Stimulated activated CD8-positive, alpha-beta memory T cell treated with anti-CD3 and anti-CD28 coated beads, Interleukin-7, amount 100 ng/mL, for 24 hours (primary cell): ENCODE results near the gene FAM90A1.
"Not testable (repeated sequence)": the region's sequence is repeated elsewhere in the genome, so short reads cannot be mapped to it uniquely, and the experiment has no call there.

Source experiments
- DNase-seq: peaks from one replicate; pipeline ENCODE4 v3.0.0-alpha.2; 2020; ENCODE audit warnings: low read depth

The FAM90A1 gene

GRCh38 chr12:8226992-8227731, at the start of gene FAM90A1:
Gene FAM90A1, minus strand, starts transcription at chr12:8227618. Its CDS starts 2,786 bp downstream, at chr12:8224832.
- not testable (repeated sequence) for DNase-seq

DNA sequence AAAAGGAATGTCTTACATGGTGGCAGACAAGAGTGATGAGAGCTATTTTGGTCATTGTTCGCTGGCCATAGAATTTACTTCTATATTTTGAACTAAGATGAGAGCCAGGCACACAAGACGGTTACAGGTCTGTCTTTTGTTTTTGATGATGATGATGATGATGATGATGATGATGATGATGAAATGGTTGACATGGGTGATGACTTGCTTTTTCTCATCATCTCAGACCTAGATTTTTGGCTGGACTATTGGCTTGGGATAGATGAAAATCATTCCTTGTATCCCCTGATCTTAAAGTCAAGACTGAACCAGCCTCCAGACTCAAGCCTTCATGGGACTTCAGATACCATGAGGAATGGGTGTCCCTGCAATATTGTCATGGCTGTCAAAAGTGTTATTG, 49.0 kb upstream of the FAM90A1 start:
- DNase-seq, result not testable (repeated sequence)

DNA sequence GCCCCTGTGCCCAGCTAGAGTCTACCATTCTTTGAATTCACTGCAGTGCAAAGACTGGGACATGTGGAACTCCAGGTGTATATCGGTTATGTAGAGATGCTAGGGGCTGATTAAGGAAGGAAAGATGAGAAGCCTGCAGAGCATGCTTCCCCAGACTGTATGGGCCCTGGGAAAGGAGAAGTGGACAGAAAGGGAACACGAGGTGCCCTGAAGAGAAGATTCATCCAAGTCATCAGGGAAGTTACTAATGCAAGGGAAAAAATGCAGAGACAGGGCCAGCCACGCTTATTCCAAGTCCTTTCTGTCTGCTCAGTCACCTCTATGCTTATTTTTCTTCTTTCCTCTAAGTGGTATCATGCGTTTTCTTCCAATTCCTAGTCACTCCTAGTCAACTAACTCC, 39.3 kb upstream of the FAM90A1 start:
- DNase-seq, result not testable (repeated sequence)

GRCh38 chr12:8264236-8264635, 36.8 kb upstream of the FAM90A1 start:
- DNase-seq, result not testable (repeated sequence)

DNA sequence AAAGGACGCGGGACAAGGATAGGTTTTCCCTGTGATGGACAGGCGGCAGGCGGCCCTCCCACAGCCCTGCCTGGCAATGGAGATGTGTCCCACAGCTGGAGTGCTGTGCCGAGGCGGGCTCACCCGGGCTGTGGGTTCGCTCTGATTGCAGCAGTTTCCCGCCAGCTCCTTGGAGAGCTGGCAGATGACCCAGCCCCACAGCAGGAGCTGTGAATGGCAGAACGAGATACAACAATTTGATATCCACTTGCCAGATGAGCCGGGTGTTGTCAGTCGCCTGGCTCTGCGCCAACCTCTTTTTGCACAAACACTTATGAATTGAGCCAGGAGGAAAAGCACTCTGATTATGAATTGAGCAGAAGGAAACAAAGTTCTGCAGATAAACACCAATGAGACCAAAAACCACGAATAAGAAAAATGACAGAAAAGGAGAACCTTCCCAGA, 33.7 kb upstream of the FAM90A1 start:
- DNase-seq, result not testable (repeated sequence)

DNA sequence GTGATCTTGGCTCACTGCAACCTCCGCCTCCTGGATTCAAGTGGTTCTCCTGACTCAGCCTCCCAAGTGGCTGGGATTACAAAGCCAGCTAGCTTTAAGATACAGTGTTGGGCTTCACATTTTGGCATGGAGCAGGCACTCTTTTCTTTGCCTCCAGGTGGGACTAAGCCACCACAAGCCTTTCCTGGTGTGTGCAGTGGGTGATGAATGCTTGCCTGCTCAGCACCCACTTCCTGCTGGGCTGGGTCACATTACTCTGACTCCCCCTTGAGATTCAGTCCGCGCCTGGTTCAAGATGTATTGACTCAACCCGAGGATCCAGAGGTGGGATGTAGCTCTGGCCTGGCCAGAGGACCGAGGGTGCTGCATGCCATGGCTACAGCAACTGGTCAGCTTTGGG, 28.9 kb upstream of the FAM90A1 start:
- not testable (repeated sequence) for DNase-seq

GRCh38 chr12:8254705-8255104, 27.3 kb upstream of the FAM90A1 start:
- not testable (repeated sequence) for DNase-seq

GRCh38 chr12:8252056-8252818, 24.8 kb upstream of the FAM90A1 start:
- DNase-seq, result not testable (repeated sequence)

DNA sequence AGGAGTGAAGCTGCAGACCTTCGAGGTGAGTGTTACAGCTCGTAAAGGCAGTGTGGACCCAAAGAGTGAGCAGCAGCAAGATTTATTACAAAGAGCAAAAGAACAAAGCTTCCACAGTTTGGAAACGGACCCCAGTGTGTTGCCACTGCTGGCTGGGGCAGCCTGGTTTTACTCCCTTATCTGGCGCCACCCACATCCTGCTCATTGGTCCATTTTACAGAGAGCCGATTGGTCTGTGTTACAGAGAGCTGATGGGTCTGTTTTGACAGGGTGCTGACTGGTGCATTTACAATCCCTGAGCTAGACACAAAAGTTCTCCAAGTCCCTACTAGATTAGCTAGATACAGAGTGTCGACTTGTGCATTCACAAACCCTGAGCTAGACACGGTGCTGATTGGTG, 24.2 kb upstream of the FAM90A1 start:
- DNase-seq, result not testable (repeated sequence)

GRCh38 chr12:8246941-8247535, 19.6 kb upstream of the FAM90A1 start:
- DNase-seq, result not testable (repeated sequence)

GRCh38 chr12:8243682-8244161, 16.3 kb upstream of the FAM90A1 start:
- DNase-seq, result not testable (repeated sequence)

DNA sequence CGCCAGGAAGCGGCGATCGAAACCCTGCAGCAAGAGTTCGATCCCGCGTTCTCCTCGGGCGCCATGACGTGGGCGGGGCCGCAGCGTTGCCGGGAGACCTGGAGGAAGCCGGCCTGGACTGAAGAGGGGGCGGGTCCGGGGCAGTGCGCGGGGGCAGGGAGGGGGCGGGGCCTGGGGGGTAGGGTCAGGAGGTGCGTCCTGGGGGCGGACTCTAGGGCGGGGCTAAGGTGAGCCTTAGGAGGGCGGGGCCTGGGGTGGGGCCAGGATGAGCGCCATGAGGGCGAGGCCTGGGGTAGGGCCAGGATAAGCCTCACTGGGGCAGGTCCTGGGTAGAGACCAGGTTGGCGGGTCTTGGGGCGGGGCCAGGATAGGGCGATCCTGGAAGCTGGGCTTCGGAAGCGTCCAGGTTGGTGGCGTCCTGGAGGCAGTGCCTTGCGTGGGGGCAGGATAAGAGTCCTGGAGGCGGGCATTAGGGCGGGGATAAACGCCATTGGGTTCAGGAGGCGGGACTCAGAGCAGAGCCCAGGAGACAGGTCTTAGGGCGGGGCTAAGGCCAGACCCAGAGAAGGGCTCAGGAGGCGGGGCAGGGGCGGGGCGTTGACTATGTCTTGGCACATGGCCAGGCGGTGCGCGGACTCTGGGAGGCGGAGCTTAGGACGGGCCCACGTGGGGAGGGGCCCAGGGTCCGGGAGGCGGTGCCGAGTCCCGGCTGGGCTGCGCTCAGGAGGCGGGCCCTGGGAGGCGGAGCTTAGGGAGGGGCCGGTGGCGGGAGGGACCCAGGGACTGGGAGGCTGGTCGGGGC, 15.7 kb upstream of the FAM90A1 start:
- peak; percentile 100 for DNase-seq

DNA sequence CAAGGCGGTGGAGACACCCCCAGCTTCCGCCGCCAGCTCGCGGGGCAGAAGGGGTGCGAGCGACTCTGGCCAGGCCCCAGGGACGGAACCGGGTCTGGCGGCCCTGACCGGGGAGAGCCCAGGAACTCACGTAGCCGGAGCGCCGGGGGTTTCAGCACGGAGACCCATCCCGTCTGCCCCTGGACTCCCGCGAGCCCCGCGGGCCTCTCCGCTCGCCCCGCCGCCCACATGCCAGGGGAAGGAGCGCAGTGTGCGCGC, 15.1 kb upstream of the FAM90A1 start:
- DNase-seq, result not testable (repeated sequence)

GRCh38 chr12:8241917-8242621, 14.7 kb upstream of the FAM90A1 start:
- not testable (repeated sequence) for DNase-seq

DNA sequence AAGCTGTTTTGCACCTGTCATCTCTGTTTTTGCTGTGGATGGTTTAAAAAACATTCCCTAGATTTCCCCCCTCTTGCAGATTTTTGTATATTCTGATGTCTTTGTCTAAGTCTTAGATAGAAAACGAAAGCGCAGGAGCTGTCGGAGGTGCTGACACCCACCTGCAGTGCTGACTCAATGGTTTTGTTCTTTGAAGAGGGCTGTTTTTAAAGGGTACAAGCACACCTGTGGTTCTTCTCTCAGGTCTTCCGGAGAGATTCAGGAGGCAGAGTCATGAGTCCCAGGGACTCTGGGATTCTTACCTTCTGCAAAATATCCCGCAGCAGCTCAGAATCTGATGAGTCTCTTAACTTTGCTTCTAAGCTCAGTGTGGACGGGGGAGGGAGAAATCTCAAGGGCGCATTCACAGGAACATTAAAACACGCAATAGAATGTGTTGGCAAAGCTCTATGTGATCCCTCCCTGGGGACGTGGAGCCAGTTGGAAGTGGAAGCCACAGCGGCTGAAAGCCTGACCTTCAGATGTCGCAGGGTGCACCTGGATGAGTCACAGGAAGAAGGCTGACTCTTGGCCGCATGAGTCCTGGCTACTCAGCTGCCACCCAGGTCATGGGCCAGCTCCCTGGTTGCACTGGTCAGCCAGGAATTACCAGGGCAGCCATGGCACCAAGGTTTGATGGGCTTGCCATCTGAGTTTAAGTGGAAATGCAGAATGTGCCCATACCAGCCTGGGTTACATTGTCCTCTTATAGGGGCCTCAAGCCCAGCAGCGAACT, 13.1 kb upstream of the FAM90A1 start:
- not testable (repeated sequence) for DNase-seq

GRCh38 chr12:8237031-8237430, 9.6 kb upstream of the FAM90A1 start:
- not testable (repeated sequence) for DNase-seq

DNA sequence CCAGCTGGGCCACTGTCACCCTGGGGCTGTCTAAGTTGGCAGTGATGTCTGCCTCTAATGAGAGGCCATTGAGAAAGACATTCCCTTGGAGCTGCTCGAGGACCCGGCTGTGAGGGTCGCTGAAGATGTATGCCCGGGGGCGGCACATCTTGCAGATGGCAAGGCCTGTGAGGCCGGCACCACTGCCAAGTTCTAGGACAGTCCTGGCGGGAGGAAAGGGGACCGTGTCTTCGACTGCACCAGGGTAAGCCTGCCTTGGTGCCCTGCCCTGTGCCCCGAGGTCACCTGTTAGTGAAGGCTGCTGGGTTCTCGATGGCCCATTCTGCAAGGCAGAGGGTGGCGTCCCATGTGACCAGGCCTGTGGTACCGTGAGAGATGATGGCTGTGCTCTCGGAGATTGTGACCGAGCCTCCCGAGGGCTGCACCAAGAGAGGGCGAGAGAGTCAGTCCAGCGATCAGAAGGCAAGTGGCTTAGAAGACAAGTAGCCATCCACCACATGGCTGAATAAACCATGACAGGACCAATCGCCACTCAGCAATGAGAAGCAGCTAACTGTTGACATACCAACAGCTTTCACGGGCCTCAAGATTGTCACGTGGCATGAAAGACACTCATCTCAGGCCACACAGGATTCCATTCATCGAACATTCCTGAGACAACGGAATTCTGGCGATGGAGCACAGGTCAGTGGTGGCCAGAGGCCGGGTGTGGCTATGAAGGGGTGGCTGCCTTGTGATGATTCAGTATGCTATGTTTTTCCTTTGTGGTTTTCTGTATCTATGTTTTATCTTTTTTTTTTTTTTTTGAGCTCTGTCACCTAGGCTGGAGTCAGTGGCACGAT, 8.1 kb upstream of the FAM90A1 start:
- not testable (repeated sequence) for DNase-seq

DNA sequence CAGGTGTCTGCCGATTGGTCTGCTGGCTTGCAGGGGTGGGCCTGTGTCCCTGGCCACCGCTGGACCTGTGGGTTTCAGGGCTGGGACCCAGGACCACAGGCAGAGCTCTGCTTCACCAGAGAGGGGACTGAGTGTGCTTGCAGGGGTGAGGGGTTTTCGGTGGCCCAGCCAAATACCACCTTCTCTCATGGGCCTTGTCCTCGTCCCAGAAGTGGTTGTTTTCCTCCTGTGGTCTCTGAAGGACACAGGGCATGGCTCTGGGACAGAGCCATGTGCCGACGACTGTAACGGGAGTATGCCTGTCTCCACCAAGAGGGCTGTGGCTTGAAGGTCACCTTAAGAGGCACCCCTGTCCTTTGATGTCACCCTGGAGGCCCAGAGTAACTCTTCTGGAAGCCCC, 7.3 kb upstream of the FAM90A1 start:
- DNase-seq, result not testable (repeated sequence)

GRCh38 chr12:8233935-8234495, 6.6 kb upstream of the FAM90A1 start:
- DNase-seq, result not testable (repeated sequence)
